ENCODE results near the gene GIPC2. TPM values are rescaled to one million over a fixed set of nuclear protein-coding genes. Genes with fewer than 3 reads are reported as not detected.

Gene GIPC2
- polyA plus RNA-seq, 3 donors, result not detected

GRCh38 chr1:78070210-78070609 lies 24.4 kb downstream of the GIPC2 start:
- TF ChIP-seq, protein P1, sequence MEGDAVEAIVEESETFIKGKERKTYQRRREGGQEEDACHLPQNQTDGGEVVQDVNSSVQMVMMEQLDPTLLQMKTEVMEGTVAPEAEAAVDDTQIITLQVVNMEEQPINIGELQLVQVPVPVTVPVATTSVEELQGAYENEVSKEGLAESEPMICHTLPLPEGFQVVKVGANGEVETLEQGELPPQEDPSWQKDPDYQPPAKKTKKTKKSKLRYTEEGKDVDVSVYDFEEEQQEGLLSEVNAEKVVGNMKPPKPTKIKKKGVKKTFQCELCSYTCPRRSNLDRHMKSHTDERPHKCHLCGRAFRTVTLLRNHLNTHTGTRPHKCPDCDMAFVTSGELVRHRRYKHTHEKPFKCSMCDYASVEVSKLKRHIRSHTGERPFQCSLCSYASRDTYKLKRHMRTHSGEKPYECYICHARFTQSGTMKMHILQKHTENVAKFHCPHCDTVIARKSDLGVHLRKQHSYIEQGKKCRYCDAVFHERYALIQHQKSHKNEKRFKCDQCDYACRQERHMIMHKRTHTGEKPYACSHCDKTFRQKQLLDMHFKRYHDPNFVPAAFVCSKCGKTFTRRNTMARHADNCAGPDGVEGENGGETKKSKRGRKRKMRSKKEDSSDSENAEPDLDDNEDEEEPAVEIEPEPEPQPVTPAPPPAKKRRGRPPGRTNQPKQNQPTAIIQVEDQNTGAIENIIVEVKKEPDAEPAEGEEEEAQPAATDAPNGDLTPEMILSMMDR (IDR thresholded peaks at IDR 0.05), result no peak
- H3K27me3 ChIP-seq (ENCODE audit: control insufficient read depth in 2 of 2, insufficient read depth in 2 of 2, low read length in 2 of 2), result no peaks in the 10 kb centered on the region
- no CpG with 5 or more reads among the region's 2 CpGs for WGBS (ENCODE audit: insufficient coverage)
- no peaks in the 10 kb centered on the region for H4K20me1 ChIP-seq (ENCODE audit: insufficient read depth, low read length)
- H3K9me3 Mint-ChIP-seq, result peaks cover 0 to 2% (median 0%) of the 10 kb centered on the region in 7 donors
- H3K4me1 ChIP-seq (ENCODE audit: control insufficient read depth in 1 of 2, insufficient read depth in 2 of 2, low read length in 2 of 2), result no peaks in the 10 kb centered on the region
- no peak overlapping the region for H3K4me2 ChIP-seq (replicated peaks; ENCODE audit: extremely low read depth, low read length, poor library complexity, severe bottlenecking)
- intact Hi-C loops (cut with micrococcal nuclease), result no loop called here
- peaks cover 0 to 6% (median 3%) of the 10 kb centered on the region in 3 donors for H3K27me3 Mint-ChIP-seq (ENCODE audit: low read depth in 3 of 3)
- no peak overlapping the region for H3K9ac ChIP-seq (ENCODE audit: insufficient read depth, low read length, poor library complexity, severe bottlenecking)
- no peaks in the 10 kb centered on the region for H3K36me3 Mint-ChIP-seq
- H3K36me3 ChIP-seq (replicated peaks in 1 of 2; ENCODE audit: control insufficient read depth in 1 of 2, insufficient read depth in 2 of 2, low read length in 2 of 2), result no peaks in the 10 kb centered on the region
- H2AFZ ChIP-seq (ENCODE audit: insufficient read depth, low read depth, low read length, poor library complexity, severe bottlenecking), result no peak overlapping the region
- H3K27ac ChIP-seq (ENCODE audit: low read depth in 1 of 2, low read length in 2 of 2), result no peak overlapping the region
- no peak for DNase-seq
- peaks cover 2% of the 10 kb centered on the region for H3K4me1 Mint-ChIP-seq
- H3K4me3 Mint-ChIP-seq, result no peak overlapping the region
- no peak overlapping the region for H3K27ac Mint-ChIP-seq
- no peaks in the 10 kb centered on the region for H3K9me3 ChIP-seq (replicated peaks in 1 of 2; ENCODE audit: control insufficient read depth in 1 of 2, insufficient read depth in 1 of 2, low read length in 2 of 2)
- no peaks in the 10 kb centered on the region for H3K79me2 ChIP-seq (ENCODE audit: insufficient read depth, low read length)
- H3K4me3 ChIP-seq (replicated peaks in 1 of 3; ENCODE audit: low read depth in 2 of 3, low read length in 3 of 3), result no peak overlapping the region

DNA sequence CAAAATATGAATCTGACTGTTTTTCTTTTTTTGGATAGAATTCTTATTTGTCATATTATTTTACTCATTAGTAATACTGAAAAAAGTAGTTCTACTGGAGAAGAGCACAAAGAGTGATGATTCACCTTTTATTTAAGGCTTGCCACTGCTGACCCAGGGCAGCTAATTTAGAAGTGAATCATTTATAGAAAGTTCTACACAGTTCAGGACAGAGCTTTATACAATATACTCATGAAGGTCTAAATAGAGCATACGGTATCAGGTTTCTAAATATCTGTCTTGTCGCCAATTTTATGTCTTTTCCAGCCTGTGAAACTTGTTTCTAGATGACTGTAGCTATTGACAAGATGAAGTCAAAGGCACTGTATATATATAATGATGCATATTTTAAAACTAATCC lies 25.0 kb downstream of the GIPC2 start:
- H3K27ac Mint-ChIP-seq, result no peak overlapping the region
- Histone ChIP-seq H3K4me2 (replicated peaks; ENCODE audit: extremely low read depth, low read length, poor library complexity, severe bottlenecking) (no peak overlapping the region), H3K4me1 (ENCODE audit: control insufficient read depth in 1 of 2, insufficient read depth in 2 of 2, low read length in 2 of 2) (no peaks in the 10 kb centered on the region), H3K79me2 (ENCODE audit: insufficient read depth, low read length) (no peaks in the 10 kb centered on the region), H3K4me3 (replicated peaks in 1 of 3; ENCODE audit: low read depth in 2 of 3, low read length in 3 of 3) (no peak overlapping the region), H3K9me3 (replicated peaks in 1 of 2; ENCODE audit: control insufficient read depth in 1 of 2, insufficient read depth in 1 of 2, low read length in 2 of 2) (no peaks in the 10 kb centered on the region), H2AFZ (ENCODE audit: insufficient read depth, low read depth, low read length, poor library complexity, severe bottlenecking) (no peak overlapping the region), H3K27ac (ENCODE audit: low read depth in 1 of 2, low read length in 2 of 2) (no peak overlapping the region), H3K36me3 (replicated peaks in 1 of 2; ENCODE audit: control insufficient read depth in 1 of 2, insufficient read depth in 2 of 2, low read length in 2 of 2) (no peaks in the 10 kb centered on the region), H3K27me3 (ENCODE audit: control insufficient read depth in 2 of 2, insufficient read depth in 2 of 2, low read length in 2 of 2) (no peaks in the 10 kb centered on the region), H3K9ac (ENCODE audit: insufficient read depth, low read length, poor library complexity, severe bottlenecking) (no peak overlapping the region), H4K20me1 (ENCODE audit: insufficient read depth, low read length) (no peaks in the 10 kb centered on the region)
- intact Hi-C loops (cut with micrococcal nuclease), result no loop called here
- H3K27me3 Mint-ChIP-seq (ENCODE audit: low read depth in 3 of 3), result peaks cover 0 to 5% (median 3%) of the 10 kb centered on the region in 3 donors
- peaks cover 2% of the 10 kb centered on the region for H3K4me1 Mint-ChIP-seq
- DNase-seq, result no peak
- no peak overlapping the region for H3K4me3 Mint-ChIP-seq
- peaks cover 0 to 2% (median 0%) of the 10 kb centered on the region in 7 donors for H3K9me3 Mint-ChIP-seq
- no CpG with 5 or more reads among the region's 2 CpGs for WGBS (ENCODE audit: insufficient coverage)
- TF ChIP-seq, protein P1 (IDR thresholded peaks at IDR 0.05), result no peak
- H3K36me3 Mint-ChIP-seq, result no peaks in the 10 kb centered on the region
